Brain microvascular endothelial cell (primary cell): ENCODE data around the gene HOXB4.

Source experiments
- DNase-seq: peaks from one replicate; pipeline ENCODE4 v3.0.0-alpha.2; 2020
- H3K27ac ChIP-seq: fragments of 250-450 bp; sonication (Bioruptor Pico); 2 replicates; pipeline ENCODE4 v1.5.1; 2020; ENCODE audit warnings: mild to moderate bottlenecking, moderate library complexity
- H3K27me3 ChIP-seq: fragments of 250-450 bp; sonication (Bioruptor Pico); replicated peaks from 2 replicates; pipeline ENCODE4 v1.5.1; 2020; ENCODE audit warnings: mild to moderate bottlenecking
- H3K36me3 ChIP-seq: fragments of 250-450 bp; sonication (Bioruptor Pico); replicated peaks from 2 replicates; pipeline ENCODE4 v1.5.1; 2020; ENCODE audit warnings: mild to moderate bottlenecking
- H3K4me3 ChIP-seq: 2 replicates; pipeline ENCODE4 v1.5.1; 2011; ENCODE audit warnings: low read depth, mild to moderate bottlenecking, control low read depth, low read length, moderate library complexity
- CTCF ChIP-seq: IDR thresholded peaks from 2 replicates; pipeline ENCODE4 v1.5.1; 2011; ENCODE audit warnings: low read depth, mild to moderate bottlenecking, moderate library complexity, low read length, control low read depth, inconsistent platforms; ENCODE audit errors: missing control alignments
- in situ Hi-C: cut with HindIII; loops from 2 replicates; pipeline ENCODE4 v1.10.0; 2017; ENCODE audit warnings: low sequenced_read_pairs, low pct_ligation_motif_present

The HOXB4 gene

GRCh38 chr17:48619826-48620449, 41.8 kb upstream of the HOXB4 start:
- no peak overlapping the region for H3K4me3 ChIP-seq
- no peak overlapping the region for H3K27ac ChIP-seq
- no peaks in the 10 kb centered on the region for H3K36me3 ChIP-seq
- in situ Hi-C loops: no loop called here
- TF ChIP-seq CTCF: no peak
- DNase-seq: no peak
- H3K27me3 ChIP-seq: peaks cover 95% of the 10 kb centered on the region

- H3K36me3 ChIP-seq: no peaks in the 10 kb centered on the region
- H3K4me3 ChIP-seq: no peak overlapping the region
- peak; percentile 94 for TF ChIP-seq CTCF
- peak; percentile 60 for DNase-seq
- in situ Hi-C loops: no loop called here
- H3K27me3 ChIP-seq: peaks cover 89% of the 10 kb centered on the region
- no peak overlapping the region for H3K27ac ChIP-seq
Observed at GRCh38 chr17:48618256-48618896, 40.2 kb upstream of the HOXB4 start.

GRCh38 chr17:48617471-48618255, 39.5 kb upstream of the HOXB4 start:
- peaks cover 87% of the 10 kb centered on the region for H3K27me3 ChIP-seq
- DNase-seq: no peak
- H3K27ac ChIP-seq: no peak overlapping the region
- H3K4me3 ChIP-seq: no peak overlapping the region
- in situ Hi-C loops: no loop called here
- no peaks in the 10 kb centered on the region for H3K36me3 ChIP-seq
- TF ChIP-seq CTCF: no peak

GRCh38 chr17:48616717-48617470, 38.7 kb upstream of the HOXB4 start:
- H3K4me3 ChIP-seq: no peak overlapping the region
- DNase-seq: no peak
- in situ Hi-C loops: no loop called here
- H3K27me3 ChIP-seq: peaks cover 86% of the 10 kb centered on the region
- no peaks in the 10 kb centered on the region for H3K36me3 ChIP-seq
- no peak overlapping the region for H3K27ac ChIP-seq
- no peak for TF ChIP-seq CTCF

- no peak overlapping the region for H3K4me3 ChIP-seq
- DNase-seq: no peak
- peaks cover 84% of the 10 kb centered on the region for H3K27me3 ChIP-seq
- no peak overlapping the region for H3K27ac ChIP-seq
- TF ChIP-seq CTCF: no peak
- in situ Hi-C loops: no loop called here
- H3K36me3 ChIP-seq: no peaks in the 10 kb centered on the region
Observed at GRCh38 chr17:48615963-48616716, 38.0 kb upstream of the HOXB4 start.
